BLaER1 treated with 17β-estradiol and CSF1 and Interleukin-3, amounts not matched to agents 10 nM and 100 nM (cell line): ENCODE results near the gene COL1A1.
A peak's percentile ranks its signal among the peaks of the same experiment; 100 is the strongest.

Experiments
- H3K27ac ChIP-seq, 11 experiments: shearing (Covaris generic); formaldehyde crosslinking; 2 replicates each; pipeline ENCODE4 v1.8.1; 2022
- H3K27me3 ChIP-seq, 11 experiments: shearing (Covaris generic); formaldehyde crosslinking; 2 replicates each; pipeline ENCODE4 v1.8.1; 2022
- H3K36me3 ChIP-seq, 11 experiments: shearing (Covaris generic); formaldehyde crosslinking; 2 replicates each; pipeline ENCODE4 v1.8.1; 2022
- H3K4me1 ChIP-seq, 10 experiments: shearing (Covaris generic); formaldehyde crosslinking; 2 replicates each; pipeline ENCODE4 v1.8.1; 2022
- H3K4me2 ChIP-seq, 11 experiments: shearing (Covaris generic); formaldehyde crosslinking; 2 replicates each; pipeline ENCODE4 v1.8.1; 2022
- H3K4me3 ChIP-seq, 10 experiments: shearing (Covaris generic); formaldehyde crosslinking; 2 replicates each; pipeline ENCODE4 v1.8.1; 2022
- H3K9ac ChIP-seq, 11 experiments: shearing (Covaris generic); formaldehyde crosslinking; 2 replicates each; pipeline ENCODE4 v1.8.1; 2022
- H3K9me3 ChIP-seq, 11 experiments: shearing (Covaris generic); formaldehyde crosslinking; replicated peaks in 1 of 11; 2 replicates each; pipeline ENCODE4 v1.8.1; 2022
- H4K20me1 ChIP-seq, 11 experiments: shearing (Covaris generic); formaldehyde crosslinking; 2 replicates each; pipeline ENCODE4 v1.8.1; 2022
- Cebpa-rat ChIP-seq, 11 experiments: shearing (Covaris generic); IDR thresholded peaks; 2 replicates each; pipeline ENCODE4 v1.8.1; 2022

Gene COL1A1

DNA sequence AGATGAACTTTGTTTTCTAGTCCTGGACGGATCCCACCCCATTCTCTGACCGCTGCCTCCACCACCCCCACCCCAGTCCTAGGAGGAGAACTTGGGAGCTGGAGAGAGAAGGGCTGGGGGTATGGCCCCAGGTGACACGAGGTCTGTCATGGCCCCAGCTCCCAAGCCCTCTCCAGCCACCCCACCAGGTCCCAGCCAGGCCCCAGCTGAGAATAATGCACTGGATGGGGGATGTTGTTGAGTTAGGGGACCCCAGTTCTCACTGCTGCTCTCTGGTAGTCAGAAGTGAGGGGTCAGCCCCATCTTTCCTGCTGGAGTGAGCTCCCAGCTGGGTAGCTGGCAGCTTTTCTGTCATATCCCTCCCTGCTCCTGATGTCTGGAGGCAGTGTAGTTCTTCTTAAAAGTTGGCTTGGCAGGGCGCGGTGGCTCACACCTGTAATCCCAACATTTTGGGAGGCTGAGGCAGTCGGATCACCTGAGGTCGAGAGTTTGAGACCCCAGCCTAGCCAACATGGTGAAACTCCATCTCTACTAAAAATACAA is 4.6 kb upstream of the COL1A1 start:
- Histone ChIP-seq H3K27ac (no peak overlapping the region), H3K9ac (no peak overlapping the region), H3K4me1 (peaks cover 21 to 31% (median 24%) of the 10 kb centered on the region in 10 experiments; a peak in 18 of 20 replicates), H3K36me3 (no peaks in the 10 kb centered on the region), H3K9me3 (no peaks in the 10 kb centered on the region), H3K4me2 (peak overlapping the region in 1 of 11 experiments; percentile 77; a peak in 1 of 22 replicates), H3K27me3 (peaks cover 65 to 95% (median 79%) of the 10 kb centered on the region in 11 experiments), H4K20me1 (peaks cover 0 to 5% (median 0%) of the 10 kb centered on the region in 11 experiments; a peak in 2 of 22 replicates), H3K4me3 (no peak overlapping the region)
- no peak for TF ChIP-seq Cebpa-rat (IDR thresholded peaks at IDR 0.05)

DNA sequence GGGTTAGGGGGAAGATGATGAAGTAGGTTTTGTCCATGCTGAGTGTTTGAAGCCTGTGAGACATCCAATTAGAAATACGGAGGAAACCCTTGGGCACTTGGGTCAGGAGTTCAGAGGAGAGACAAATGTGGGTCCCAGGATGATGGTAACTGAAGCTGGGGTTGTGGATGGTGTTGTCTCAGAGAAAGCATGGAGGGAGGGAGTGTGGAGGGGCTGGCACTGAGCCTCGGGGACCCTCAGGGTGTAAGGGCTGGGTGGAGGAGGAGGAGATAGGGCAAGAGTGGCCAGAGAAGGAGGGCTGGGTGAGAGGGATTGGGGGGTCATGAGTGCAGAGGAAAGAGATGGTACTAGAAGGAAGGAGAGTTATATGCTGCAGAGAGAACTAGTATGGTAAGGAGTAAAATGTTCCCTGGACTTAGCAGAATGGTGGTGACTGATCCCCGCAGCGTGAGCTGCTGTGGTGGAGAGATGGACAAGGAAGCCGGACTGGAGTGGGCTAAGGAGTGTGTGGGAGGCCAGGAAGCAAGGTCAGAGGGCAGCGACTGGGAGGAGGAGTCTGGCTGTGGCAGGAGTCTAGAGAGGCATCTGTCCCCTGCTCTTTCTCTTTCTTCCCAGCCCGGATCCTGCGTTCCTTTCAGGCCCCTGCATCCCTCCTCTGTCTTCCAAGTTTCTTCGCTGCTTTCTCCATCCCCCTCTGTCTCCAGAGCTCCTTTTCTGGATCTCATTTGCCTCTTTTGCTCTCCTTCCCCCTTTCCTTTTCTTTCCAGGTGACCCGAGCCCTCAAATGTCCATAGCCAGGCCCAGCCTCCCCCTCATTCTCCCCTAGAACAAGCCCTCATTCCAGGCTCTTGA is 3.9 kb upstream of the COL1A1 start:
- Histone ChIP-seq H3K4me2 (no peak overlapping the region), H3K4me1 (peaks cover 18 to 30% (median 23%) of the 10 kb centered on the region in 10 experiments; a peak in 18 of 20 replicates), H3K4me3 (no peak overlapping the region), H3K9me3 (no peaks in the 10 kb centered on the region), H3K27ac (no peak overlapping the region), H3K27me3 (peaks cover 71 to 95% (median 83%) of the 10 kb centered on the region in 11 experiments), H4K20me1 (peaks cover 0 to 6% (median 0%) of the 10 kb centered on the region in 11 experiments; a peak in 2 of 22 replicates), H3K36me3 (no peaks in the 10 kb centered on the region), H3K9ac (no peak overlapping the region)
- no peak for TF ChIP-seq Cebpa-rat (IDR thresholded peaks at IDR 0.05)

GRCh38 chr17:50204431-50204830 is 3.0 kb upstream of the COL1A1 start:
- Histone ChIP-seq H3K9ac (no peak overlapping the region), H4K20me1 (peaks cover 0 to 6% (median 0%) of the 10 kb centered on the region in 11 experiments; a peak in 2 of 22 replicates), H3K4me2 (no peak overlapping the region), H3K9me3 (no peaks in the 10 kb centered on the region), H3K27me3 (peaks cover 74 to 92% (median 84%) of the 10 kb centered on the region in 11 experiments), H3K4me3 (no peak overlapping the region), H3K36me3 (no peaks in the 10 kb centered on the region), H3K4me1 (peaks cover 18 to 28% (median 23%) of the 10 kb centered on the region in 10 experiments; a peak in 19 of 20 replicates), H3K27ac (no peak overlapping the region)
- no peak for TF ChIP-seq Cebpa-rat (IDR thresholded peaks at IDR 0.05)

DNA sequence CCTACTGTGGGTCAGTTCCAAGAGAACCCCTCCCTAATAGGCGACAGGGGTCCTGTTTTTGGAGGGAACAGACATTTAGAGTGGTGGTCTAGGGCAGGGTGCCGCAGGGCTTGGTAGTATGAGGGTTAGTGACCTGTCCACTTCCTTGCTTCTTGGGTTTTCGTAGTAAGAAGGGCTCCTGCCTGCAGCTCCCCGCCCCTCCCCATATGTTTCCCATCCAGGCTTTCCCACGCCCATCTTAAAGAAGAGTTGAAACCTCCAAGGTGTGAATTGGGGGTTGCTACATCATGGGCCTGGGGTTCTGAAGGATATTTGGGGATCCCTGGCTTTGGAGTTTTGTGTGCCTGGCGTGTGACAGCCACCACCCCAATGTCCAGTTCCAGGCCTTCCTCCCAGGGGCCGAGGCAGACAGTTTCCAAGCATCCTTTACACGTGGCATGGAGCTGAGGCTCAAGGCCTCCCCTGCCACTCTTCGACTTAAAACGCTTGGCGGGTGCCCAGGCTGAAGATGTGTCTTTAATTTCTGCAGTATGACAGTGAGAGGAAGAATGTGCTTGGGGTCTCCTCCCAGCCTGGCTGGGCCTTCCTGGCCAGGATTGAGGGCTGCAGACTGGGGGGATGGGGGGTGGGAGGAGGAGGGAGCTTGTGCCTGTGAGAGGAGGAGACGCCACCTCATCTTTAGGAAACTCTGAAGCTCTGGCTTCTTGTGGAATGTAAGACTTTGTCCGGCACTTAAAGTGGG is 2.3 kb upstream of the COL1A1 start:
- Histone ChIP-seq H3K9ac (no peak overlapping the region), H3K36me3 (no peaks in the 10 kb centered on the region), H3K9me3 (no peaks in the 10 kb centered on the region), H3K4me3 (no peak overlapping the region), H3K27me3 (peaks cover 74 to 96% (median 82%) of the 10 kb centered on the region in 11 experiments), H3K4me1 (peaks cover 20 to 29% (median 24%) of the 10 kb centered on the region in 10 experiments; a peak in 19 of 20 replicates), H4K20me1 (peaks cover 0 to 6% (median 0%) of the 10 kb centered on the region in 11 experiments; a peak in 2 of 22 replicates), H3K4me2 (peak overlapping the region in 2 of 11 experiments; percentile 43; a peak in 3 of 22 replicates), H3K27ac (no peak overlapping the region)
- no peak for TF ChIP-seq Cebpa-rat (IDR thresholded peaks at IDR 0.05)

DNA sequence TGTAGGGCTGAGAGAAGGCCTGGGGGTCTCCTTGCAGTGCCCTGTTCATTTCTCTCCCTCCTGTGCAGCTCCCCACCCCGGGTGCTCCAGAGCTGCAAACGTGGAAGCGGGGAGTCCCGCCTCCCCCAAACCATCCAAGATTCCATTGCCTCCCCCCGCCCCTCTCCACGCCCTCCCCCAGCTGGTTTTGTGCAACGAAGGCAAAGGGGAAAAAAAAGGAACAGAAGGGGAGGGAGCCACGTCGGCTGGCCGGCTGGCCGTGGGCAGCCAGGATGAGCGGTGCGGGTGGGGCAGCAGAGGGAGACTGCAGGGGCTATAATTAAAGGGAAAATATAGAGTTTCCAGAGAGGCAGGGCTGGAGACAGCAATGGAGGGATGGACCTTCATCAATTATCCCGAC is 1.7 kb upstream of the COL1A1 start:
- Histone ChIP-seq H3K27me3 (peaks cover 73 to 95% (median 84%) of the 10 kb centered on the region in 11 experiments), H3K36me3 (no peaks in the 10 kb centered on the region), H3K4me2 (peak overlapping the region in 2 of 11 experiments; percentile 43; a peak in 3 of 22 replicates), H3K4me3 (no peak overlapping the region), H3K4me1 (peaks cover 21 to 29% (median 25%) of the 10 kb centered on the region in 10 experiments; a peak in 19 of 20 replicates), H3K9ac (no peak overlapping the region), H3K27ac (no peak overlapping the region), H3K9me3 (no peaks in the 10 kb centered on the region), H4K20me1 (peaks cover 0 to 6% (median 0%) of the 10 kb centered on the region in 11 experiments; a peak in 2 of 22 replicates)
- no peak for TF ChIP-seq Cebpa-rat (IDR thresholded peaks at IDR 0.05)

GRCh38 chr17:50200457-50201275 is 765 bp downstream of the COL1A1 start:
- no peaks in the 10 kb centered on the region for H3K9me3 ChIP-seq
- no peak for TF ChIP-seq Cebpa-rat (IDR thresholded peaks at IDR 0.05)
- peaks cover 14 to 27% (median 21%) of the 10 kb centered on the region in 10 experiments; a peak in 19 of 20 replicates for H3K4me1 ChIP-seq
- peaks cover 52 to 72% (median 62%) of the 10 kb centered on the region in 11 experiments for H3K27me3 ChIP-seq
- no peak overlapping the region for H3K27ac ChIP-seq
- peak overlapping the region; percentile 44 to 67 (median 54) for H3K4me3 ChIP-seq
- H3K36me3 ChIP-seq, result no peaks in the 10 kb centered on the region
- H3K4me2 ChIP-seq, result peak overlapping the region; percentile 74 to 97 (median 92)
- peaks cover 0 to 11% (median 0%) of the 10 kb centered on the region in 11 experiments; a peak in 1 of 22 replicates for H4K20me1 ChIP-seq
- peak overlapping the region in 10 of 11 experiments; percentile 52 to 78 (median 66); a peak in 18 of 22 replicates for H3K9ac ChIP-seq

DNA sequence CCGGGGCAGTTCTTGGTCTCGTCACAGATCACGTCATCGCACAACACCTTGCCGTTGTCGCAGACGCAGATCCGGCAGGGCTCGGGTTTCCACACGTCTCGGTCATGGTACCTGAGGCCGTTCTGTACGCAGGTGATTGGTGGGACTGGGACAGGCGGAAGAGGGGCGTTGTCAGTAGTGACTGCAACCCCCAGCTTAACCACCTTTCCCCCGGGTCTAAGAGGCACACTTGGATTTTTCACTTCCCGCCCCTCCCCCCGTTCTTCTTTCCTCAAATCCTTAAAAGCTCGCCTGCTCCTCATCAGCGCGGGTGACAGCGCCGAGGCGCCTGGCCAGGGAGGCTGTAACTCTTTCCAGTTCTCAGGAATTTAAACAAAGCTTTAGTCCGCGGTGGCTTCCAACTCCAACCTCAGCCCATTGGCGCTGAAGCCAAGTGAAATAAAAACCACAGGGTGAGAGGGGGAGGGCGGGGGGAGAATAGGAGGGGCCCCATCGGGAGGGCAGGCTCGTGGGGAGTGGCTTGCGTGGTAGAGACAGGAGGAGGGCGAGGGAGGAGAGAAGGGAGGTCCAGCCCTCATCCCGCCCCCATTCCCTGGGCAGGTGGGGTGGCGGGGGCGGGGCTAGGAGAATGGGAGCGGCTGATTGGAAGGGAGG is 1.5 kb downstream of the COL1A1 start:
- H3K4me2 ChIP-seq, result peak overlapping the region; percentile 74 to 97 (median 92)
- peak overlapping the region in 1 of 11 experiments; percentile 20; a peak in 1 of 22 replicates for H3K27ac ChIP-seq
- TF ChIP-seq Cebpa-rat (IDR thresholded peaks at IDR 0.05), result no peak
- H3K9ac ChIP-seq, result peak overlapping the region; percentile 40 to 78 (median 65); a peak in 17 of 22 replicates
- H3K4me3 ChIP-seq, result peak overlapping the region; percentile 44 to 67 (median 54)
- H3K36me3 ChIP-seq, result no peaks in the 10 kb centered on the region
- no peaks in the 10 kb centered on the region for H3K9me3 ChIP-seq
- H3K27me3 ChIP-seq, result peaks cover 44 to 69% (median 54%) of the 10 kb centered on the region in 11 experiments
- peaks cover 17 to 34% (median 28%) of the 10 kb centered on the region in 10 experiments; a peak in 19 of 20 replicates for H3K4me1 ChIP-seq
- peaks cover 0 to 11% (median 0%) of the 10 kb centered on the region in 11 experiments; a peak in 1 of 22 replicates for H4K20me1 ChIP-seq
